NCI-H2227 (cell line): ENCODE data around the gene LYPD8.
"Not testable (repeated sequence)": the region's sequence is repeated elsewhere in the genome, so short reads cannot be mapped to it uniquely, and the experiment has no call there.

Source experiments
- DNase-seq: peaks from one replicate; lab custom pipeline; 2025; ENCODE audit not compliant: unreplicated experiment; lab: John Stamatoyannopoulos, UW

Gene LYPD8, protein sequence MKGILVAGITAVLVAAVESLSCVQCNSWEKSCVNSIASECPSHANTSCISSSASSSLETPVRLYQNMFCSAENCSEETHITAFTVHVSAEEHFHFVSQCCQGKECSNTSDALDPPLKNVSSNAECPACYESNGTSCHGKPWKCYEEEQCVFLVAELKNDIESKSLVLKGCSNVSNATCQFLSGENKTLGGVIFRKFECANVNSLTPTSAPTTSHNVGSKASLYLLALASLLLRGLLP

DNA sequence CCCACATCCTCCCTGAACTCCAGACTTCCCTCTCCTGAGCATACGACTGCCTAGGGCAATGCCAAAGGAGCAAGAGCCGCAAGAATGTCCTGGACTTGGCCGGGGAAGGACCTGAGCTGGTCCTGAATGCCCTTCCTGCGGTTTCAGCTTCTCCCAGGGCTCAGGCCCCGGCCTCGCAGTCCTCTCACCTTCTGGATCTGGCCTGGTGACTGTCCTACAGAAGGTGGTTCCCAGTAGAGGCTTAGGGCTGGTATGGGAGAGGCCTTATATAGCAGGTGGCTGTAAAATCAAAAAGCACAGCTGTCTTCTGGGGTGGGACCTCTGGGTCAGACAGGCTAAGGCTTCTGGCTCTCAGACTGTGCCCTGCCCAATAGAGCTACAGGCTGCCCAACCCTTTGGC, at the start of gene LYPD8:
LYPD8 (minus strand) TSS at position 243 of the 400 bp plus-strand sequence. CDS start 4,678 bp downstream, outside the sequence.
- DNase-seq: no peak

DNA sequence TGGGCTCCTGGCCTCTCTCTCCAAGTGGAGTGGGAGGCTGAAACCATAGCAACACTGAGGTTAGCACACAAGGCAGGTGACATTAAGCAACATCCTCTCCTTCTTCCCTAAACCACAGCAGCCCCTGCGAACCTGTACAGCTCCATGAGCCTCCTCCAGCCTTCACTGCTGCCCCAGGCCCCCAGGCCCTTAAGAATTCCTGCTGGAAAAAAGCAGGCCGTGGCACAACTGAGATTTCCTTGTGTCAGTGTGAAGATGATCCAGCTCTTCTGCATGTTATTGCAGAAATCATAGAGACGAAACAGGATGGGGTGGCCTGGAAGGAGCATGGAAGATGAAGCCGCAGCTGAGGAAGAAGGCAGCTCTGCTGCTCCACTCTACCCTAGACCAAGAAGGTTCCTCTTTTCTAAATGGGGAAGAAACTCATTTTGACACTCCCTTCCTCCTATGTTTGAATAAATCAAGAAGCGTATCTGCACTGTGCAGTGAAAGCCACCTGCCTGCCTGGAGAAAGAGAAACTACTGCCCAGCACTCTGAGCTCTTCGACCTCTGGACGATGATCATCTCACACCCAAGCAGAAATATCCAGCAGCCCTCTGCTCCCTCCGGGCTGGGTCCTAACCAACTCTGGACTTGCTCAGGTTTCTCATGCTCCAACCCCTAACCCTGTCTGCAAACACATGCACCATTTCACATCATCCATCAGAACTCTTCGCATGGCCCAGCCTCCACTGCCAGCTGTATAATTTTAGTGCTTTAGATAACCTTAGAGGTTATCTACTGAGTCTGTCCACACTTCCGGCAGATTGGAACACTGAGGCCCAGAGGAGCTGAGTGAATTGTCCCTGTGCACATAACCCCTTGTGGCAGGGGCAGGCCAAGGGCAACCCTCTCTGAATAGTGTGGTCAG, 49.5 kb upstream of the LYPD8 start:
- no peak for DNase-seq

DNA sequence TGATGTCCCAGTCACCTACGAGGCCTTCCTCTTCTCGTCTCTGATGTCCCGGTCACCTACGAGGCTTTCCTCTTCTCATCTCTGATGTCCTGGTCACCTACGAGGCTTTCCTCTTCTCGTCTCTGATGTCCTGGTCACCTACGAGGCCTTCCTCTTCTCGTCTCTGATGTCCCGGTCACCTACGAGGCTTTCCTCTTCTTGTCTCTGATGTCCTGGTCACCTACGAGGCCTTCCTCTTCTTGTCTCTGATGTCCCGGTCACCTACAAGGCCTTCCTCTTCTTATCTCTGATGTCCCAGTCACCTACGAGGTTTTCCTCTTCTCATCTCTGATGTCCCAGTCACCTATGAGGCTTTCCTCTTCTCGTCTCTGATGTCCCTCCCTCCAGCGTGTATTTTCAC, 47.9 kb upstream of the LYPD8 start:
- not testable (repeated sequence) for DNase-seq

DNA sequence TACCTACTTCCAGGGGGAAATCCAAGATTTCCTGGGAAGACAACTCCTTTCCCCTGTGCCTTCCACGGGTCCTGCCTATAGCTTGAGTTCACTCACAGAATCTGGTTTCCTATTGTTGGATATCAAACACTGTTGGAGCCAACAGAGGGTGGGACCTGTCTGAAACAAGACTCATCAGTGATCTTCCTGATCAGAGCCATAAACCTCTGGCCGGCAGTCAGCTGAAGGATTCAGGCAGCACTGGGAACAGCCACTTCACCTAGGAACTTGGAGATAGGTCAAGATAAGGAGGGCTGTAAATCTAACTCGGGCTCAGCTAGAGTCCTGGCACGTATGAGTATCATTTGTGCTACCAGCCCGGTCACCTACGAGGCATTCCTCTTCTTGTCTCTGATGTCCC, 46.9 kb upstream of the LYPD8 start:
- no peak for DNase-seq

DNA sequence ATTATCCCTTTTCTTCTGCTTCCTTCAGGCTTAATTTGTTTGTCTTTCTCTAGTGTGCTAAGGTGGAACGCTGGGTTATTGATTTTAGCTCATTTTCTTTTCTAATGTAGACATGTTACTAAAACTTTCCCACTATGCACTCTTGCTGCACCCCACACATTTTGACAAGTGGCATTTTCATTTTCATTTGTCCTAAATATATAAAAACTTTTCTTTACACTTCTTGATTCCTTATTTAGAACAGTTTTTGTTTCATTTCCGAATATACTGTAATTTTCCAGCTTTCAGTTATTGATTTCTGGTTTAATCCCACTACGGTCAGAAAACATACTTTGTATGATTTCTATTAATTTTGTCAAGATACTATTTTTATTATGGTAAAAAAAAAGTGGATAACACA, 44.9 kb upstream of the LYPD8 start:
- DNase-seq: no peak

DNA sequence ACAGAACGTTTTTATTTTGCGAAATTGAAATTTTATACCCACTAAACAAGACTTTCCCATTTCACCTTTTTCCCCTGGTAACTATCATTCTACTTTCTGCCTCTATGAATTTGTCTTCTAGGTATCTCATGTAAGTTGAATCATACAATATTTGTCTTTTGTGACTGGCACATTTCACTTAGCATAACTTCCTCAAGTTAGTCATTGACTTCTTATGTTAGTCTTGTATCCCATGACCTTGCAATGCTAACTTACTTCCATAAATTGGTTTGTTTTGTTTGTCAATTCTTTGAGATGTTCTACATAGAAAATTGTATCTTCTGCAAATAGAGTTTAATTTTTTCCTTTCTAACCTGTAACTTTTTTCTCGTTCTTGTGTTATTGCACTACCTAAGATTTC, 43.2 kb upstream of the LYPD8 start:
- no peak for DNase-seq

DNA sequence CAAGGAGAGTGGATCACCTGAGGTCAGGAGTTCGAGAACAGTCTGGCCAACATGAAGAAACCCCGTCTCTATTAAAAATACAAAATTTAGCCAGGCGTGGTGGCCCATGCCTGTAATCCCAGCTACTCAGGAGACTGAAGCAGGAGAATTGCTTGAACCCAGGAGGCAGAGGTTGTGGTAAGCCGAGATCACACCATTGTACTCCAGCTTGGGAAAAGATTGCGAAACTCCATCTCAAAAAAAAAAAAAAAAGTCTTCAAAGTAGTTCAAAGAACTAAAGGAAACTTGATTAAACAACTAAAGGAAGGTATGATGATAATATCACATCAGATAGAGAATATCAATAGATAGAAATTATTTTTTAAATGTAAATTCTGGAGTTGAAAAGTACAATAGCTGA, 39.1 kb upstream of the LYPD8 start:
- not testable (repeated sequence) for DNase-seq

DNA sequence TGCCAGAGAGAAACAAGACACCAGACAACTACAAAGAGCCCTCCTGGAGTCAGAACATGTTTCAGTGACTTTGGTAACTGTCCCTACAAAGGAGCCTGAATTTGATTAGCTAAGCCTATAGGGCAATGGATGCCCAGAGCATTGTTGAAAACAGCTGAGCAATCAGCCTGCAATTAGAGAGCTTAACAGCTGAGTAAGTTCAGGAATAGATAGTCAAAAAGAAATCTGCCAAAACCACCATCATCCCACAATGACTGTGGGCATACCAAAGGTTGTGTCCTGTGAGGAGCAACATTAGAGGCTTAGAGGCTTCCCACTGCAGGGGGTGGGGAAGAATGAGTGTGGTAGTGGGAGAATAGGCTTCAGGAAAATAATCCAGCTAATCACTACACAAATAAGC, 38.0 kb upstream of the LYPD8 start:
- DNase-seq: no peak

DNA sequence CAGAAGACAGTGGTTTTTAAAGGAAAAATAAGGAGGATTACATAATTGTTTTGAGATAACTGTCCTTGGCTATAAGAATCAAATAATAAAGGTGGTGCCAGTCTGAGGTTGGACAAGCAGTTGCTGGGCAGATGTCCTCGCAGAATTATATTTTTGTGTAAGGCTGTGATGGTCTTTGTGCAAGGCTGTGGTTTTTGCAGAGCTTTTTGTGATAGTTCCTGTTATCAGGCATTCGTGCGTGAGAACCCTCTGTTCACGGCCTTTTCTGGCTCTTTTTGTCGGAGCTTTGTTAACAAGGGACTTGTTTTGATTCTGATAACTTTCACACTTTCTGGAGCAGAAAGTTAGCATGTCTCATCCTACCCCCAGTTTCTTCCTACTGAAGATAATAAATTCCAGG, 36.8 kb upstream of the LYPD8 start:
- no peak for DNase-seq

DNA sequence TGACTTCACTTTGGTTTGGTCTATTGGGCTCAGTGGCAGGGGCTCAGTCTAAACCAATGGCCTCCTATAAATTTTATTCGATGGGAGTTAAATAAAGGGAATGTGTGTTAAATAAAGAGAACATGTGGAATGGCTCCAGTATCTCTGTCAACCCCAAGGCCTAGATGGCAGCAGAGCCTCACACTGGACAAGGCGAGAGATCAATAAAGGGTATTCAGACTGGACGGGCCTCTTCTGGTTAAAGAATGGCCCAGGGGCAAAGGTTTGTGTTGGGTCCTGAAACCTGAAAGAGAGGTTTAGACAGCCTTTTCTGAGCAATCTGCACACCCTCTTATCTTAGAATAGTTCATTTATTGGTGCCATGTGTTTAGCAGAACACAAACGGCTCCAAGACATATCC, 35.5 kb upstream of the LYPD8 start:
- DNase-seq: no peak

DNA sequence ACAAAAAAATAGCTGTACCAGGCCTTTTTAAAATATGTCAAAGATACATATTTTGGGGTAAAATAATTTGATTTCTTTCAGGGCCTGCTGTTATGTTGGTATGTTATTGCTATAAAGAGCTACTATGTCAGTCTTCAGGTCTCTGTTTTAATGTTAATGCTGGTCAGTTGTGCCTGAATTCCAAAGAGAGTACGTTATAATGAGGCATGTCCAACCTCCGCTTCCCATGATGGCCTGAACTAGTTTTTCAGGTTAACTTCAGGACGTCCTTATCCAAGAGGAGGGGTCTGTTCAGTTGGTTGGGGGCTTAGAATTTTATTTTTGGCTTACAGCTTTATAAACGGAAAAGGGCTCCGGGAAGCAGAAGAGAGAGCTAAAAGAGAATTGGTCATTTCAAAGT, 34.9 kb upstream of the LYPD8 start:
- DNase-seq: no peak

DNA sequence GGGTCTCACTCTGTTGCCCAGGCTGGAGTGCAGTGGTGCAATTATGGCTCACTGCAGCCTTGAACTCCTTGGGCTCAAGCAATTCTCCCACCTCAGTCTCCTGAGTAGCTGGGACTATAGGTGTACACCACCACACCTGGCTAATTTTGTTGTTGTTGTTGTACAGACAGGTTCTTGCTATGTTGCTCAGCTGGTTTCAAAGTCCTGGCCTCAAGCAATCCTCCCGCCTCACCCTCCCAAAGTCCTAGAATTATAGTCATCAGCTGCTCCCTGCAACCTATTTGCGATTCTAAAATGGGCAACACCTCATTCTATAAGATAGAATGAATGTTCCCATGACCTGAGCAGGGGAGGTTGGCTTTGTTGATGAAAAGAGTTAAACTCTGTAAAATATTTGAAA, 33.8 kb upstream of the LYPD8 start:
- not testable (repeated sequence) for DNase-seq

DNA sequence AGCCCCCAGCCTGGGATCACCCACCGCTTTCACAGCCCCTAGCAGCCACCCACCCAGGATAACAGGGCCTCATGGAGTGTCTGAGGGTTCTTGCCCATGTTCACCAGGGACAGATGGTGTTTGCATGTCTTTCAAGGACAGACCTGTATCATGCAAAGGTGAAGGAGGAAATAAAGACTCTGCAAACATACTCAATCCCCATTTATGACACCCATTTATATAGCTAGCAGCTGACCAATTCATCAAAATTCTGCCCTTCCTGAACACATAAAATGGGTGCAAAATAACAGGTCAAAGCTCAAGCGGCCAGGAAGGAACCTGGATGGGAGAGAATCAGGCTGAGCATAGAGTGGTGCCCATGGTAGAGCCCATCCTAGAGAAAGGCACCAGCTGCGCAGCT, 32.8 kb upstream of the LYPD8 start:
- DNase-seq: no peak

DNA sequence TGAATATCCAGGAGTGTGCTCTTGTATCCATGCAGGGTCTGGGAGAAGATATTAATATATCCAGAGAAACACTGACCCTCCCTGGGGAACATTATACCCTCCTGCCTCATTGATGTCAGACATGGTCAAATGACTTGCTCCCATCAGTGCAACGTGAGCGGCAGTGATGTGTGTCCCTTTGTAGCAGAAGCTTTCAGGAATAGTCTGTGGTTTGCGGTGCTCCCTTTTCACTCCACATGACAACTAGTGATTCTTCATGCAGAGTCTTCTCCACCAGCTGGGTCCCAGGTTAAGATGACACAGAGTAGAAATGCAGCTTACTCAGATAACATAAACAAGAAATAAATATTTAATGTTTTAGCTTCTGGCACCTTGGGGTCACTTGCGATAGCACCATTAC, 31.9 kb upstream of the LYPD8 start:
- DNase-seq: no peak

DNA sequence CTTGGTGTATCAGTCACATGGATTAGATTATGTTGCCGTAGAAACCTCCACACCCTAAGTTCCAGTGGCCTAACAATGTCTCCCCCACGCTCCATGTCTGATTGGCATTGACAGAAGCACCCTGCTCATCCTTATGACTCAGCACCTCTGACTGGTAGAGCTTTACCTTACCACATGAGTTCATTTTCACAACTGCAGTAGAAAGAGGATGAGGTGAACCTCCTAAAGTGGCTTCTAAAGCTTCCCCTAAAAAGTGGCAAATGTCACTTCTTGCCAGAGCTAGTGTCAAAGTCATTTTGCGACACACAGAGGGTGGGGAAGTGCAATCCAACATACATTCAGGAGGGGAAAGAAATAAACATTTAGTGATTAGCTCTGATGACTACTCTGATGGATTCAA, 30.6 kb upstream of the LYPD8 start:
- DNase-seq: no peak

DNA sequence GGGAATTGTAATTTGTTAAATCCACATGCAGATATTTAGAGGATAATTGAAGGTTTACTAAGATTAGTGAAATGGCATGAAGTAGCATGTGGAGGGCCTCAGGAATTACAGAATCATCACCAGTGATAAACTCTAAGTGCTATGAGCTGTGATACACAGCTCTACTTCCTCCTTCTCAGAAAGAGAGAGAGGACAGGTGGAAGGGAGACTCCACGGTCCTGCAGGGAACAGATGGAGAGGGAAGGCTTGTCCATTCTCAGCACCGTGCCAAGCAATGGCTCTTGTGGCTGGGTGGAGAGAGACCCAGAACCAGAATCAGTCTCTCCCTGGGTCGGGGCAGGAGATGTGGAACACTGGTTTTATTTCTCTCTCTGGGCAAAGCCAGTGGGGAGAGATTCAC, 27.8 kb upstream of the LYPD8 start:
- DNase-seq: no peak

DNA sequence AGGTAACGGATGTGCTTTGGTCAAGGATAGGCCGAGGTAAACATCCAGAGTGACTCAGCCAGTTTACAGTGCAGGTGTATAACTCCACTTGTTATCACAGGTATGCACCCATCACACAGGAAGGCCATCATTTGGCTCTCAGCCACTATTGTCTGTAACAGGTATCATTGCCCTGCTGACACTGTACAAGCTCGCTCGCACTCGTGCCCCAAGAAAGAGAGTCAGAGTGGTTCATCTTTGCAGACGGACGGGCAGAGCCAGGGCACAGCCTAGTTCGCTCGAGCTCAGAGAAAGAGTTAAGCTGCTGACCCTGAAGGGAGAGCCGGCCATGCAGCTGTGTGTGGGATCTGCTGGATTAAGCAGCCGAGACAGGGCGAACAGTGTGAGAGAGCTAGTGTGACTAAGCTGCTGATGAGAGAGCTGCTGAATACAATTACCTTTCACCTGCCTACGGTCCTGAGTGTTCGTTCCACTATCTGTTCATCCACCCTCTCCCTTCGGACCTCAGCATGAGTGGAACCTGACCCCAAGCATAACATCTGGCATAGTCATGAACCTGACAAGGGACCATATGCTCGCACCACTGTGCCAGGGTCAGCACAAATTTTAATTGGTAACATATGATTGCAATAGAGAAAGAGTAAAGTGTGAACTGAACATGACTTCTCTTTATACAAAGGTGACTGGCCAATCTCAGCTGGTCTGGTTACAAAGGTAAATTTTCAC, 27.0 kb upstream of the LYPD8 start:
- DNase-seq: no peak

DNA sequence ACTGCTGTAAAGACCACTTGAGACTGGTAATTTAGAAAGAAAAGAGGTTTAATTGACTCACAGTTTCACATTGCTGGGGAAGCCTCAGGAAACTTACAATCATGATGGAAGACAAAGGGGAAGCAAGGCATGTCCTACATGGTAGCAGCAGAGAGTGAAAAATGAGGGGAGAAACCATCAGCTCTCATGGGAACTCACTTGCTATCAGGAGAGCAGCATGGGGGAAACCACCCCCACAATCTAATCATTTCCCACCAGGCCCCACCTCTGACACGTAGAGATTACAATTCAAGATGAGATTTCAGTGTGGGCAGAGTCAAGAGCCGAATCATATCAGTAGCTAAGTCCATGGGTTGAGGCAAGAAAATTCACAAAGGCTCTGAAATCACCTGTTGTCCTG, 23.8 kb upstream of the LYPD8 start:
- no peak for DNase-seq

DNA sequence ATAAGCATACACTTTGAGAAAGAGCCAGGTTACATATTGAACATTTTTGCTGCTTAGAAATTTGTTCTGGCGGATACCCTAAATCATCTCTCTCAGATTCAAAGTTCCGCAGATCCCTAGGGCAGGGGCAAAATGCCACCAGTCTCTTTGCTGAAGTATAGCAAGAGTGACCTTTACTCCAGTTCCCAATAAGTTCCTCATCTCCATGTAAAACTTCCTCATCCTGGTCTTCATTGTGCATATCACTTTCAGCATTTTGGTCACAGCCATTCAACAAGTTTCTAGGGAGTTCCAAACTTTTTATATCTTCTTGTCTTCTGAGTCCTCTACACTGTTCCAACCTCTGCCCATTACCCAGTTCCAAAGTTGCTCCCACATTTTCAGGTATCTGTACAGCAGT, 23.3 kb upstream of the LYPD8 start:
- DNase-seq: no peak

DNA sequence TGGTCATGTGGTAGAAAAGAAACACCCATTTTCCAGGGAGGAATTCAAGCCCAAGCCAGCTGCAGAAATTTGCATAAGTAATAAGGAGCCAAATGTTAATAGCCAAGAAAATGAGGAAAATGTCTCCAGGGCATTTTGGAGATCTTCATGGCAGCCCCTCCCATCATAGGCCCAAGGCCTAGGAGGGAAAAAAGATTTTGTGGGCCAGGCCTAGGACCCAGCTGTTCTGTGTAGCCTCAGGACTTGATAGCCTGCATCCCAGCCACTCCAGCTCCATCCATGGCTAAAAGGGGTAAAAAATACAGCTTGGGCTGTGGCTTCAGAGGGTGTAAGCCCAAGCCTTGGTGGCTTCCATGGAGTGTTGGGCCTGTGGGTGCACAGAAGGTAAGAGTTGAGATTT, 21.4 kb upstream of the LYPD8 start:
- no peak for DNase-seq

DNA sequence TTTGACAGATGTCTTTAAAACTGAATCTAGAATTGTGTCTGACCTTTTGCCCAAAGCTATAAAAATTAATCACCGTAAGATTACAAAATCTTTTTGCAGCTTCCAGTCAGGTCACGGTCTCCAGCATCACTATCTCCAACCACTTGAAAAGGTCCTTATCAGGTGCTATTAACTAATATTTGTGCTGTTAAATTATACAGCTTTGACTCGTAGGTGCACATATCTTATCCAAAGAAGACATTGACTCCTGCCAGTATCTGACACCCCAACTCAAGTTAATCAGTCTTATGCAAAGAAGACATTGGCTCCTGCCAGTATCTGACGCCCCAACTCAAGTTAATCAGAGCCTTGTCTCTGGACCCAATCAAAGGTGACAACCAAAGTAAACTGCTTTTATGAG, 19.9 kb upstream of the LYPD8 start:
- DNase-seq: no peak

DNA sequence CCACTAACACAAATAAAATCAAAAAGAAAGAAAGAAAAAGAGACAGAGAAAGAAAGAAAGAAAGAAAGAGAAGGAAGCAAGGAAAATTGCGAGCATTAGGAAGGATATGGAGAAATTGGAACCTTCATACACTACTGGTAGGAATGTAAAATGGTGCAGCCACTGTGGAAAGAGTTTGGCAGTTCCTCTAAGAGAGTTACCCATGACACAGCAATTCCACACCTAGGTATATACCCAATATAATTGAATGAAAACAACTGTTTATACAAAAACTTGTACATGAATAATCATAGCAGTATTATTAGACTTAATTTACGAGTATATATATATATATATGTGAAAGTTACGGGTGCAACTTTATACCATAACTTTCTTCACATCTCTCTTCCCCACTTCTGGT, 4.1 kb upstream of the LYPD8 start:
- no peak for DNase-seq
